ENCODE results near the gene S100A1. TPM values are rescaled to one million over a fixed set of nuclear protein-coding genes. Genes with fewer than 3 reads are reported as not detected.

The S100A1 gene
- total RNA-seq, 1 experiment from 2014 or later = 0.29 TPM

GRCh38 chr1:153612755-153613331, 15.4 kb upstream of the S100A1 start, which contains the start of gene S100A16:
S100A16 (minus strand) TSS chr1:153613137; CDS start chr1:153608151, 4,986 bp downstream.
- Histone ChIP-seq H3K27me3 (ENCODE audit: low read length) (no peaks in the 10 kb centered on the region), H3K9me3 (ENCODE audit: low read length) (no peaks in the 10 kb centered on the region), H3K9me2 (replicated peaks; ENCODE audit: low read length) (no peaks in the 10 kb centered on the region), H3K4me1 (ENCODE audit: insufficient read depth, low read length) (peaks cover 77% of the 10 kb centered on the region), H3K27ac (ENCODE audit: low read length) (peak within 1 kb of the TSS; percentile 100), H3K4me2 (ENCODE audit: low read length) (peak within 1 kb of the TSS; percentile 88), H3K36me3 (ENCODE audit: low read depth, low read length) (peaks cover 10% of the 10 kb centered on the region), H3K9ac (ENCODE audit: low read length) (peak within 1 kb of the TSS; percentile 97), H2AFZ (ENCODE audit: low read length) (no peak within 1 kb of the TSS), H4K20me1 (ENCODE audit: low read length) (no peaks in the 10 kb centered on the region), H3K4me3 (ENCODE audit: low read length) (peak within 1 kb of the TSS; percentile 93), H3F3A (ENCODE audit: low read length, unreplicated experiment) (peaks cover 27% of the 10 kb centered on the region), H3K79me2 (ENCODE audit: low read length) (peaks cover 85% of the 10 kb centered on the region)
- CTCF ChIA-PET = interaction anchor here (0.5 to 2.6 kb wide), 8 partner anchors 14 to 934 kb away, joined by 3 to 17 read pairs (median 4); partner anchors contain the start of genes CHTOP and S100A13
- peak; percentile 95 for DNase-seq
- POLR2A ChIA-PET (ENCODE audit: unreplicated experiment) = interaction anchor here (0.5 to 1.8 kb wide), 19 partner anchors 8 to 600 kb away, joined by 3 to 25 read pairs (median 4); partner anchors contain the start of genes CHTOP, S100A13 and S100A6
- intact Hi-C loops (cut with micrococcal nuclease) = loop anchor here (2.0 kb wide), 1 partner anchor 14 kb away; the partner anchor contains the start of gene S100A13
- BruUV-seq (replicated peaks) = no TSS peak
- TF ChIP-seq EZH2 (IDR thresholded peaks at IDR 0.05; ENCODE audit: low read length, unreplicated experiment) (no peak), EZH2phosphoT487 (IDR thresholded peaks at IDR 0.05; ENCODE audit: borderline replicate concordance, low read length) (no peak), CTCF (conservative IDR thresholded peaks at IDR 0.05; ENCODE audit: low read depth, low read length) (no peak)
- ATAC-seq = peak; percentile 32

- Histone ChIP-seq H3K9ac (ENCODE audit: low read length) (peak overlapping the region; percentile 97), H3K4me1 (ENCODE audit: insufficient read depth, low read length) (peaks cover 74% of the 10 kb centered on the region), H3F3A (ENCODE audit: low read length, unreplicated experiment) (peaks cover 27% of the 10 kb centered on the region), H3K27me3 (ENCODE audit: low read length) (no peaks in the 10 kb centered on the region), H3K36me3 (ENCODE audit: low read depth, low read length) (peaks cover 4% of the 10 kb centered on the region; the same call in 1 of the 2 replicates), H3K9me3 (ENCODE audit: low read length) (no peaks in the 10 kb centered on the region), H2AFZ (ENCODE audit: low read length) (no peak overlapping the region), H3K9me2 (replicated peaks; ENCODE audit: low read length) (no peaks in the 10 kb centered on the region), H3K4me3 (ENCODE audit: low read length) (peak overlapping the region; percentile 93), H3K79me2 (ENCODE audit: low read length) (peaks cover 79% of the 10 kb centered on the region), H3K27ac (ENCODE audit: low read length) (peak overlapping the region; percentile 100), H3K4me2 (ENCODE audit: low read length) (peak overlapping the region; percentile 88), H4K20me1 (ENCODE audit: low read length) (no peaks in the 10 kb centered on the region)
- DNase-seq (no peak), ATAC-seq (no peak)
- no peak for TF ChIP-seq CTCF (conservative IDR thresholded peaks at IDR 0.05; ENCODE audit: low read depth, low read length)
- no peak for TF ChIP-seq EZH2 (IDR thresholded peaks at IDR 0.05; ENCODE audit: low read length, unreplicated experiment)
- no peak for TF ChIP-seq EZH2phosphoT487 (IDR thresholded peaks at IDR 0.05; ENCODE audit: borderline replicate concordance, low read length)
- ChIA-PET POLR2A (ENCODE audit: unreplicated experiment) (interaction anchor here (0.5 to 1.8 kb wide), 13 partner anchors 9 to 362 kb away, joined by 3 to 25 read pairs (median 6); partner anchors contain the start of genes CHTOP, S100A13 and S100A6), CTCF (interaction anchor here (1.0 to 2.6 kb wide), 4 partner anchors 14 to 103 kb away, joined by 3 to 17 read pairs (median 11); partner anchors contain the start of genes CHTOP and S100A13)
- no TSS peak for BruUV-seq (replicated peaks)
- intact Hi-C loops (cut with micrococcal nuclease) = loop anchor here (2.0 kb wide), 1 partner anchor 13 kb away; the partner anchor contains the start of gene S100A13
Observed at GRCh38 chr1:153613406-153613805, 14.8 kb upstream of the S100A1 start.

Data from PC-3 (cell line).